HG02943 (cell line): ENCODE measurements around the gene CCDC197.

Experiments
- ATAC-seq: cut with Tn5 transposase; IDR thresholded peaks from one replicate; pipeline ENCODE4 v1.9.1; 2021; ENCODE audit warnings: mild to moderate bottlenecking, low read depth, moderate library complexity; ENCODE audit not compliant: unreplicated experiment

The CCDC197 gene

DNA sequence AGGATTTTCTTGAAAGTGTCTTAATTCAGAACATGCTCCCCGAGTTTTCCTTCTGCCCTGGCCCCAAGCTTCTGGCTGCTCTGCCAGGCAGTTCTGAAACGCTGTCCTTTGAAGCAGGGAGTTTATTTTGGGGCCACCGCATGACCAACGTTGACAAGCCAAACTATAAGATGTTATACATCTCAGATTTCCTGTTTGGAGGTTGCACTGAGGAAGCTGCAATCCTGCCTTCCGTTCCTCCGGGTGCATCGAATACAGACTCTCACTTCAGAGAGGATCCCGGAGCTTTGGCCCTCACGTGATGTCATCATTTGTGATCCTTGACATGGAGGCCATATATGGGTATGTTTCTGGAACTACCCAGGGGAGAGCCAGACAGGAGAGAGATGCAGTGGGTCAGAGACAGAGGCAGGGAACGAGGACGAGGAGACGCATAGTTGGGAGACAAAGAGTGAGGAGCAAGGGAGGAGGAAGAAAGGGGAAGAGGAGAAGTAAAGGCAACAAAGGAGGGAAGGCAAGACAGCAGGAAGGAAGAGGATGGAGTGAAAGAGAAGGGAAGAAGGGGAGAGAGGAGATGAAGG lies 20.5 kb upstream of the CCDC197 start, which contains the start of gene ASB2:
ASB2 (minus strand) TSS at position 94 of the 581 bp plus-strand sequence. CDS start 12,031 bp downstream, outside the sequence.
- no peak for ATAC-seq

GRCh38 chr14:93977171-93977570 lies 19.9 kb upstream of the CCDC197 start:
- no peak for ATAC-seq

GRCh38 chr14:93977790-93978581 lies 19.1 kb upstream of the CCDC197 start:
- ATAC-seq = peak; percentile 69

GRCh38 chr14:93978735-93979134 lies 18.4 kb upstream of the CCDC197 start:
- peak; percentile 4 for ATAC-seq

DNA sequence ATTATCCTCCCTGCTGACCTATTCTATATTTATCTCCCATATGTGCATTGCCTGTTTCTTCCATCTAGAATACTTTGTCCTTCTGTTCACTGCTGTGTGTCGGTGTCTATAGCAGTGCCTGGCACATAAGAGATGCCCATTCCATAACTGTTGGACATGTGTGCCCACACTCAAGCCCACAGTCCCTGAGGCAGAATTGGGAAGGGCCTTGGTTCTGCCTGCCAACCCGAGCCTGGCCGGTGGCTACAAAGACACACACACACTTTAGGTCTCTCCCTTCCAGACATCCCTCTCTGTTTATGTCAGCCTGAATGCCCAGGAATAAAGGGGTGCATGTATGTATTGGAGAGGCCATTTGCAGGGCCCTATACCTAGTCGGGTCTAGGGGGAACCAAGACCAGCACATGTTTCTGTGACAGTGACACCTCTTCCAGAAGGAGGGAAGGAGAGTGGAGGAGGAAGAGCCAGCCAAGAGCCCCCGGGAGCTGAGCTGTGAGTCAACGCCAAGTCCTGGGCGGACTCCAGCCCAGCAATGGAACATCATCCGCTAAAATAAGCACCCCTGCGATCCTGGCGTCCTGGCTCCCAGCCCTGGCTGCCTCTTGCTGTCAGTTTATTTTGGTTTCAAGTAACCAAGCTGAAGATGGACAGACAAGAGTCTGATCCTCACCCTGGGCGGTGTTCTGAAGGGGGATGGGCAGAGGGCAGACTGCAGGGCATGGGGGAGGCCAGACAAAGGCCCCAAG lies 16.5 kb upstream of the CCDC197 start:
- ATAC-seq = no peak

- ATAC-seq = no peak
These were observed 15.5 kb upstream of the CCDC197 start for GRCh38 chr14:93981316-93982229.

DNA sequence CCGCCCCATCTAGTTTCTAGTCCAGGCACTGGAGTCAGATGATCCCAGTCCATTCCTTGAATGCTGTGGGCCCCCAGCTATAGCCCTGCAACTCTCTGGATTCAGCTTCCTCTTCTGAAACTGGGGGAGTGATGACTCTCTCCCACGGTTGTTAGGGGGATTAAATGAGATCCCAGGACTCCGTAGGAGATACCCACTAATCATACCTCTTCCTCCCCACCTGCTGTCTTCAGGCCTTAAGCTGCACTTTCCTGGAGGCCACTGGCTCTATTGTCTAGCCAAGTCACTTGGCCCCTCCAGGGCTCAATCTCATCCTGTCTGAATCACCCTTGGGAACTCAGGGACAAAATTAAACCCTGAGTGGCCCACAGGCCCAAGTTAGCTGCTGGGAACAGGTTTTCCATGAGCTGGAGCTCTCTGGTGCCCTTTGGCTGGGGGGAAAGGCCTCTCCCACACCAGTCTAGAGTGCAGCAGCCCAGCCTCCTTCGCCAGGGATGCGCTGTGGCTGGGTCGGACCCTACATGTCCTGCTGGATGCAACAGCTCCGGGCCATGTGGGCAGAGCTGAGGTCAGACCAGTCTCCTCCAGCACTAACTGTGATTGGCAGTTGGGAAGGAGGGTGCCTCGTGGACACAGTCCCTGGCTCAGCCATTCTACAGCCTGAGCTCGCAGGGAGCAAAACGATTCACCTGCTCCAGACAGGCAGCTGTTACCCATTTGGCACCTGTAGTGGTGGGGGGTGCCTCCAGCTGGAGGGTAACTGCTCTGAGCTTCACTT lies 14.7 kb upstream of the CCDC197 start:
- ATAC-seq = no peak

- ATAC-seq = no peak
These were observed 13.0 kb upstream of the CCDC197 start for GRCh38 chr14:93984070-93984469.

GRCh38 chr14:93984987-93985410 lies 12.1 kb upstream of the CCDC197 start:
- ATAC-seq = no peak

- ATAC-seq = no peak
These were observed 10.1 kb upstream of the CCDC197 start for GRCh38 chr14:93986955-93987354.

GRCh38 chr14:93987376-93987775 lies 9.7 kb upstream of the CCDC197 start:
- ATAC-seq = no peak

GRCh38 chr14:93987815-93988476 lies 9.2 kb upstream of the CCDC197 start:
- ATAC-seq = no peak

DNA sequence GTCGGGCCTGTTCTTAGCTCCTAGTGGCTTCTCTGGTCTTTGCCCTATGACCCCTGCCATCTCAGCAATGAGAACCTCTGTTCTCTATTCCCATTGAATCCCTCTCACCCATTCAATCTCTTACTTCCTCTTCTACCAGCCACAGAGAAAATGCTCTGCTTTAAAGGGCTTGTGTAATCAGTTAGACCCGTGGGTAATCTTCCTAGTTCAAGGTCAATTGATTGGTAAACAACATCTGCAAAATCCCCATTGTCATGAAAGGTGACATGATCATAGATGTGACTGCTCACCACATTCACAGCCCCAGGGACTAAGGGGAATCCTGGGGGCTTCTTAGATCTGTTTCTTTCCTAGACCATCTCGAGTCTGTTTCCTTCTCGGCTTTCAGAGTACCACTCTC lies 7.2 kb upstream of the CCDC197 start:
- ATAC-seq = no peak

DNA sequence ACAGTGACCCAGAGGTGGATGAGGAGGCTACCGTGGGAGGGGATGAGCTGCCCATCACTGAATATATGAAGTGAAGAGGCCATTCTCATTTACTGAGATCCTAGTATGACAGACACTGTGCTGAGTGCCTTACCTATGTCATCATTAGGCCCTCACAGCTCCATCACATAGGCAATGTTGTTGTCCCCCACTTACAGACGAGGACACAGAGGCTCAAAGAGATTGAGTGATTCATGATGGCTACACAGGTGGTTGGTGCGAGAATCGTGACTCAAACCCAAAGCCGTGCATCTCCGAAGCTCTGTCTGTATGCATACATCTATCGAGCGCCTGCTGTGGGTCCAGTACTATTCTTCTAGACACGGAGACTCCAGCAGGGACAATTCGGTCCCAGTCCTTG lies 5.9 kb upstream of the CCDC197 start:
- ATAC-seq = no peak

DNA sequence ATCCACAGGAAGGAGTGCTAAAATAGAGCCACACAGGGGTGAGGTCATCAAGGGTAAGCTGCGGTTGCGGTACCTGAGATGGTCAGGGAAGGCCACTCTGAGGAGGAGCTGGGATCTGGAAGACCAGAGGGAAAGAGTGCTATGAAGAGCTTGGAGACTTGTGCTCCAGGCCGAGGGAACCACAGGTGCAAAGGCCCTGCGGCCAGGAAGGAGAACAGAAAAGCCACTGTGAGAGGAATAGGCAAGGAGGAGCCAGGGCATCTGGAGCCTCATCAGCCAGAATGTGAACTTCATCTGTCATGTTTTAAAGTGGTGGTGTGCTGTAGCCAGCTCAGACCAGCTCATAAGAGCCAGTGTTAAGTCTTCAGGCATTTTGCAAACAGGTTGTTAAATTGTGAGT lies 5.5 kb upstream of the CCDC197 start:
- no peak for ATAC-seq

GRCh38 chr14:93993382-93993781 lies 3.7 kb upstream of the CCDC197 start:
- ATAC-seq = no peak

- ATAC-seq = no peak
These were observed 2.0 kb upstream of the CCDC197 start for GRCh38 chr14:93994919-93995682.

DNA sequence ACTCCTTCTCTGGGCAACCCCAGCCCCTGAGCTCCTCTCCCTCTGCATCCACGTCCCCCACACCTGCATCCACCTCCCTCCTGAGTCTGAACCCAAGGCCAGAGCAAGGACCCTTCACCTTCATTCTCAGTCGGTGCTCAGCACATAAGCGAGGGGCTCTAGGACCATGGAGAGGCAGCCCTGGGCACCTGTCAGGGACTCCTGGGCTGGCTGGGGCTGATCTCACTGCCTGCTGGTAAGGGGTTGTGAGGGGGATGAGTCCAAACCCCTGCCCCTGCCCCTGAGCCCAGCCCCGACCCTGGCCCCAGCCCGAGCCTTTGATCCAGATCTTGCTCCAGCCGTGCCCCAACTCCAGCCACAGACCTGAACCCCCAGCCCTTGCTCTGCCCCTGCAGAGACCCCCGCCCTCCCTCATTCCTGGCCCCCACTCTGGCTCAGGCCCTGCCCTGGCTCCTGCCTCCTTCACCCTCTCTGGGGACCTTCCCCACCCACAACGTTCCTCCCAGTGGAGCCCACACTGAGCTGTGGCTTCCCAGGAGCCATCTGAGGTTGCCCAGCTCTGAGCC lies 888 bp upstream of the CCDC197 start:
- no peak for ATAC-seq
